Epithelial cell of proximal tubule (primary cell): ENCODE measurements around the gene PHLDA3. TPM values are rescaled to one million over a fixed set of nuclear protein-coding genes. Genes with fewer than 3 reads are reported as not detected.

Experiments
- DNase-seq: peaks from one replicate; pipeline ENCODE4 v3.0.0-alpha.2; 2011; ENCODE audit warnings: low read depth
- H3K4me3 ChIP-seq: 2 replicates; pipeline ENCODE4 v1.5.1; 2011; ENCODE audit warnings: low read depth, mild to moderate bottlenecking, low read length
- total RNA-seq: library from RNA; depleted of rRNA; stranded (reverse); fragments of >200 nt; gene quantifications from 2 replicates; pipeline ENCODE4 v1.2.3, GENCODE V29; 2015
- TF ChIP-seq, protein P1 (sequence below): conservative IDR thresholded peaks from 2 replicates; pipeline ENCODE4 v1.5.1; 2012; ENCODE audit warnings: low read depth, mild to moderate bottlenecking, low read length

The PHLDA3 gene
- total RNA-seq, 1 donor from 2014 or later, result 53.9 TPM

DNA sequence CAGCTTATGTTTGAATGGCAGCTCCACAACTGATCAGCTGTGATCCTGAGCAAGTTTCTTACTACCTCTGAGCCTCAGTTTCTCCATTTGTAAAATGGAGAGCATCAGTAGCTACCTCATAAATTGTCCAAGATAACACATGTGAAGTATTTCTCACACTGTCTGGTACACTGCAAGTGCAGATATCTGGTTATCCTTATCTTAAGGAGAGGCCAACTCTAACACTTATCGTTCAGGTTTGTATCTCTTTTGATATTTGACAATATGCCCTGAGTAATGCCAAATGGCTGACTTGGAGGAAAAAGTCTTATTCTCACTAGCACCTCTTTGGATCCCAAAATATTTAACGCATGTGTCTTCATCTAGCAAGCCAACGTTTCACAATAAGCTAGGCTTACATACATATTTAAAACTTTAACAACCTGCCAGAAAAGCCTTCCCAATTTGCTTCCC lies 35.2 kb upstream of the PHLDA3 start:
- no peak for DNase-seq
- no peak overlapping the region for H3K4me3 ChIP-seq
- TF ChIP-seq, protein P1, sequence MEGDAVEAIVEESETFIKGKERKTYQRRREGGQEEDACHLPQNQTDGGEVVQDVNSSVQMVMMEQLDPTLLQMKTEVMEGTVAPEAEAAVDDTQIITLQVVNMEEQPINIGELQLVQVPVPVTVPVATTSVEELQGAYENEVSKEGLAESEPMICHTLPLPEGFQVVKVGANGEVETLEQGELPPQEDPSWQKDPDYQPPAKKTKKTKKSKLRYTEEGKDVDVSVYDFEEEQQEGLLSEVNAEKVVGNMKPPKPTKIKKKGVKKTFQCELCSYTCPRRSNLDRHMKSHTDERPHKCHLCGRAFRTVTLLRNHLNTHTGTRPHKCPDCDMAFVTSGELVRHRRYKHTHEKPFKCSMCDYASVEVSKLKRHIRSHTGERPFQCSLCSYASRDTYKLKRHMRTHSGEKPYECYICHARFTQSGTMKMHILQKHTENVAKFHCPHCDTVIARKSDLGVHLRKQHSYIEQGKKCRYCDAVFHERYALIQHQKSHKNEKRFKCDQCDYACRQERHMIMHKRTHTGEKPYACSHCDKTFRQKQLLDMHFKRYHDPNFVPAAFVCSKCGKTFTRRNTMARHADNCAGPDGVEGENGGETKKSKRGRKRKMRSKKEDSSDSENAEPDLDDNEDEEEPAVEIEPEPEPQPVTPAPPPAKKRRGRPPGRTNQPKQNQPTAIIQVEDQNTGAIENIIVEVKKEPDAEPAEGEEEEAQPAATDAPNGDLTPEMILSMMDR, result no peak

DNA sequence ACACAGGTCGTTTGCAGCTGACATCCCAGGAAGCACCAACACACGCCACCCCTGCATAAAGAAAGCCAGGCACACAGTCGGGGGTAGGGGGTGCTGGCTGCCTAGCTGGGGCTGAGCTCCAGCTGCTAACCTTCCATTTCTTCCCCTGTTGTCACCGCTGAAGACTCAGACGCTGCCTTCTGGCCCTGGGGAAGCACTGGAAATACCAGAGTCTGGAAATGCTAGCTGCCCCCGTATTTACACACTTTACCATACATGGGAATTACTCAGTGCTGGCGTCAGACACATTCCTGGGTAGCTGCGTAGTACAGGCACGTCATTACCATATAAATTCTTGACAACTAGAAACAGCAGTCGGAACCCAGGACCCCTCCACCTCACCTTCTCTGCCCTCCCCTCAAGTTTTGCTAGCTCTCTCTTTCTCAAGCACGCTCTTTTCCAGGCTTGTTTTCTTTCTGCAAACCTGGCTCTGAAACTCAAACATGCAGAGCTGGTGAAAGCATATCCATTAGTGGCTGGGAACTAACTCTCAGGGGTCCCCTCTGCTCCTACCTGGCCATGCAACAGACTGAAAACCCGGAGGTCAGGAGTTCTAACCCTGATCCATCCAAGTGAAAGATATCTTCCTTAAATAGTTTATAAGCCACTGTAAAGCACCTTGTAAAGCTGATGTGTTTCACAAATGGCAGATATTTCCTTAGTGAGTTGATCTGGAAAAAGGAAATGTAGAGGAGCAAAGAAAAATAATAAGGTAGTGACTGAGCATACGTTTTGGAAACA lies 34.6 kb upstream of the PHLDA3 start:
- H3K4me3 ChIP-seq, result no peak overlapping the region
- TF ChIP-seq, protein P1, result no peak
- DNase-seq, result no peak

DNA sequence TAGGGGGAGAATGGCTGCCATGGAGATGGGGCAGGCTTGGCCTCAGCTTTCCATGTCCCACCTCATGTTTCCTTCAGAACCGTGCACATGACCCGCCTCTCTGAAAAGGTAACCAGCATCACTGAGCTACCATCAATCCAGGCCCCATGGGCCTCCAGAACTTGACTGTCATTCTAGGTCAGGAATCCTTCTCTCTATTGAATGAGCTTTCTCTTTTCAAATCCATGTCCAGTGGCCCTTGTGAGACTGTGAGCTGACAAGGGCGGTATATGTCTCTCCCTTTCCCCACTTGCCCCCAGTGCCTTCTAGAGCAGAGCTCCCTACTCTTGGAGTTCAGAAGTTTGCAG lies 33.5 kb upstream of the PHLDA3 start:
- TF ChIP-seq, protein P1, result no peak
- H3K4me3 ChIP-seq, result no peak overlapping the region
- no peak for DNase-seq

DNA sequence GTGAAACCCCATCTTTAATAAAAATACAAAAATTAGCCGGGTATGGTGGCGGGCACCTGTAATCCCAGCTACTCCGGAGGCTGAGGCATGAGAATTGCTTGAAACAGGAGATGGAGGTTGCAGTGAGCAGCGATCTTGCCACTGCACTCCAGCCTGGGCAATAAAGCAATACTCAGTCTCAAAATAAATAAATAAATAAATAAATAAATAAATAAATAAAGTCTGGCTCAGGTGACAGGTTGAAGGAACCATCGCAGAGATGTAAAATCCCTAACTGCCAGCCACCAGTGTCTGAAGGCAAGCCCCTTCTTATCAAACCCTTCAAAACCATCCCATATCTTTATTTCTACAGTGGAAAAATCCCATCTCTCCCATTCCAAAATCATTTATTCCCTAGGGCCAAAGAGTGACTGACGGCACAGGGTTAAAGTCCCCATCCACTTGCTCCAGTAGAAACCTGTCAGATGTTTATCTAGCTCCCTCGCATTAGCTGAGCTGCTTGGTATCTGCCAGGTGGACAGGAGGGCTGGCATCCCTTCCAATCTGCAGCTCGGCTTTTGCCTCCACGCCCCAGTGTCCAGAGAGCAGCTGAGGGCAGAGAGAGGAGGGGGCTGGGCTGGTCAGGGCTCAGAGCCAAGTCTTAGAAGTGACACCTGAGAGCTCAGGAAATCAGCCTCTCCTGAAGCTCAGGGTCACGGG lies 33.0 kb upstream of the PHLDA3 start:
- no peak for DNase-seq
- TF ChIP-seq, protein P1, result no peak
- no peak overlapping the region for H3K4me3 ChIP-seq

DNA sequence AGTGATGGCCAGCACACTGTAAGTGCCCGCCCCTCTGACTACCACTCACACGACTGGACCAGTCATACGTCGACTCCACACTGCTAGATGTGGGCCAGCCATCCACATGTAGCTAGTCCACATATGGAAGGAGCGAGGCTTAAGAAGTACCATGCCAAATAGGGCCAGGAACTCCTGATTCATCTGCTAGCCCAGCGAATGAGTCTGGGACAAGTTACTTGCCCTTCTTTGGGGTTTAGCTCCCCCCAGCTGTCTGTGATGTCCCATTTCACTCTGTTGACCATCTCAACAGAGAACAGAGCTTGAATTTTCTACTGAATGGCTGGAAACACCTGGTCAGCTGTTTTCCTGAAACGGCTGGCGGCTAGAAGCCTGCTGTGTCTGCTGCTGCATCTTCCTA lies 32.2 kb upstream of the PHLDA3 start:
- H3K4me3 ChIP-seq, result no peak overlapping the region
- DNase-seq, result no peak
- TF ChIP-seq, protein P1, result no peak

DNA sequence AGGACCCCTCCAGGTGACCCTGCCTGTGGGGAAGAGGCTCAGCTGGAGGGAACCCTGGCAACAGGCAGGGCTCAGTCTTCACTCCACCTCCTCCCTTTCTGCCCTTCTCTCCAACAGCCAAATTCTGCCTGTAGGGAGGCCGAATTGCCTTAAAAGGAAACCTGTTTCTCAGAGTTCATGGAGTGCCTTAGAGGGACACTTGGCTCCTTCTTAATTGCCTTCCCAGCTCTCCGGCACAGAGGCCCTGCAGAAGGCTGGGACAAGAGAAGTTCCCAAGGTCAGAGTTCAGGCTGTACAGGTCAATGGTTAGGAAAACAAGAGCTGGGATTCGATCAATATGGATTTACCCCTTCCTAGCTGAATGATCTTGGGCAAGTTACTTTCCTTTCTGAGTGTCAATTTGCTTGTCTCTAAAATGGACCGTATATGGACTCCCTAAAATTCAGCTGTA lies 31.7 kb upstream of the PHLDA3 start:
- H3K4me3 ChIP-seq, result no peak overlapping the region
- TF ChIP-seq, protein P1, result no peak
- no peak for DNase-seq
